Stomach smooth muscle (tissue), 2 donors: ENCODE measurements around the gene LIG3.
"Not testable (repeated sequence)": the region's sequence is repeated elsewhere in the genome, so short reads cannot be mapped to it uniquely, and the experiment has no call there.

Experiments used
- H3K27ac ChIP-seq: one replicate; pipeline ENCODE4 v1.7.0; 2013; ENCODE audit warnings: mild to moderate bottlenecking, low read length, inconsistent platforms
- H3K27me3 ChIP-seq, 2 donors: one replicate each; pipeline ENCODE4 v1.7.0; 2013; ENCODE audit warnings: low read length in 2 of 2; ENCODE audit not compliant: insufficient read depth in 2 of 2, control insufficient read depth in 1 of 2
- H3K36me3 ChIP-seq, 2 donors: one replicate each; pipeline ENCODE4 v1.7.0; 2013; ENCODE audit warnings: low read length in 2 of 2; ENCODE audit not compliant: control insufficient read depth in 2 of 2, insufficient read depth in 2 of 2
- H3K4me1 ChIP-seq: one replicate; pipeline ENCODE4 v1.7.0; 2013; ENCODE audit warnings: low read length; ENCODE audit not compliant: control insufficient read depth, insufficient read depth
- H3K4me3 ChIP-seq, 2 donors: one replicate each; pipeline ENCODE4 v1.7.0; 2013; ENCODE audit warnings: low read length in 2 of 2
- H3K9ac ChIP-seq, 2 donors: one replicate each; pipeline ENCODE4 v1.7.0; 2013; ENCODE audit warnings: low read length in 2 of 2, mild to moderate bottlenecking in 1 of 2
- H3K9me3 ChIP-seq, 2 donors: one replicate each; pipeline ENCODE4 v1.7.0; 2013; ENCODE audit warnings: low read length in 2 of 2; ENCODE audit not compliant: control insufficient read depth in 2 of 2
- donor health status: healthy.
- donor health status: Pancreatic carcinoma.

LIG3 gene

GRCh38 chr17:35041390-35041789 lies 61.1 kb downstream of the LIG3 start:
- H3K9ac ChIP-seq: no peak overlapping the region
- H3K27me3 ChIP-seq: no peaks in the 10 kb centered on the region
- no peak overlapping the region for H3K27ac ChIP-seq
- H3K4me3 ChIP-seq: no peak overlapping the region
- no peaks in the 10 kb centered on the region for H3K36me3 ChIP-seq
- H3K4me1 ChIP-seq: no peaks in the 10 kb centered on the region
- H3K9me3 ChIP-seq: no peaks in the 10 kb centered on the region

- Histone ChIP-seq H3K27ac (no peak overlapping the region), H3K36me3 (no peaks in the 10 kb centered on the region), H3K9ac (no peak overlapping the region), H3K27me3 (no peaks in the 10 kb centered on the region), H3K4me3 (no peak overlapping the region), H3K9me3 (no peaks in the 10 kb centered on the region), H3K4me1 (no peaks in the 10 kb centered on the region)
Observed at GRCh38 chr17:35044181-35044580, 63.9 kb downstream of the LIG3 start.

- not testable (repeated sequence) for H3K9me3 ChIP-seq, H3K4me1 ChIP-seq, H3K9ac ChIP-seq, H3K4me3 ChIP-seq, H3K27ac ChIP-seq, H3K27me3 ChIP-seq, H3K36me3 ChIP-seq
Observed at GRCh38 chr17:35045458-35045979, 65.2 kb downstream of the LIG3 start.

GRCh38 chr17:35046245-35046644 lies 65.9 kb downstream of the LIG3 start:
- Histone ChIP-seq H3K36me3 (no peaks in the 10 kb centered on the region), H3K27ac (no peak overlapping the region), H3K4me1 (no peaks in the 10 kb centered on the region), H3K9ac (no peak overlapping the region), H3K9me3 (no peaks in the 10 kb centered on the region), H3K4me3 (no peak overlapping the region), H3K27me3 (no peaks in the 10 kb centered on the region)

- H3K27ac ChIP-seq: no peak overlapping the region
- no peak overlapping the region for H3K9ac ChIP-seq
- no peaks in the 10 kb centered on the region for H3K9me3 ChIP-seq
- H3K36me3 ChIP-seq: no peaks in the 10 kb centered on the region
- no peaks in the 10 kb centered on the region for H3K4me1 ChIP-seq
- no peaks in the 10 kb centered on the region for H3K27me3 ChIP-seq
- H3K4me3 ChIP-seq: no peak overlapping the region
Observed at GRCh38 chr17:35046740-35047283, 66.5 kb downstream of the LIG3 start.

GRCh38 chr17:35048685-35049379 lies 68.5 kb downstream of the LIG3 start:
- H3K4me1 ChIP-seq: no peaks in the 10 kb centered on the region
- H3K4me3 ChIP-seq: no peak overlapping the region
- no peak overlapping the region for H3K9ac ChIP-seq
- H3K27ac ChIP-seq: no peak overlapping the region
- H3K36me3 ChIP-seq: no peaks in the 10 kb centered on the region
- no peaks in the 10 kb centered on the region for H3K27me3 ChIP-seq
- H3K9me3 ChIP-seq: no peaks in the 10 kb centered on the region

- Histone ChIP-seq H3K9ac (no peak overlapping the region), H3K9me3 (no peaks in the 10 kb centered on the region), H3K36me3 (no peaks in the 10 kb centered on the region), H3K4me3 (no peak overlapping the region), H3K4me1 (no peaks in the 10 kb centered on the region), H3K27ac (no peak overlapping the region), H3K27me3 (no peaks in the 10 kb centered on the region)
Observed at GRCh38 chr17:35050170-35050569, 69.9 kb downstream of the LIG3 start.

GRCh38 chr17:35051183-35051578 lies 70.9 kb downstream of the LIG3 start:
- no peak overlapping the region for H3K27ac ChIP-seq

GRCh38 chr17:35051579-35052240 lies 71.4 kb downstream of the LIG3 start:
- H3K27ac ChIP-seq: no peak overlapping the region

More at GRCh38 chr17:35051183-35051578, 70.9 kb downstream of the LIG3 start:
- no peaks in the 10 kb centered on the region for H3K27me3 ChIP-seq
- H3K9me3 ChIP-seq: no peaks in the 10 kb centered on the region
- H3K4me3 ChIP-seq: no peak overlapping the region
- H3K4me1 ChIP-seq: no peaks in the 10 kb centered on the region
- H3K36me3 ChIP-seq: no peaks in the 10 kb centered on the region
- no peak overlapping the region for H3K9ac ChIP-seq

GRCh38 chr17:35052241-35052610 lies 71.9 kb downstream of the LIG3 start:
- no peaks in the 10 kb centered on the region for H3K27me3 ChIP-seq
- no peaks in the 10 kb centered on the region for H3K9me3 ChIP-seq
- no peak overlapping the region for H3K4me3 ChIP-seq
- H3K27ac ChIP-seq: no peak overlapping the region
- no peaks in the 10 kb centered on the region for H3K4me1 ChIP-seq
- no peak overlapping the region for H3K9ac ChIP-seq
- no peaks in the 10 kb centered on the region for H3K36me3 ChIP-seq

More at GRCh38 chr17:35051579-35052240, 71.4 kb downstream of the LIG3 start:
- H3K4me1 ChIP-seq: no peaks in the 10 kb centered on the region
- H3K4me3 ChIP-seq: no peak overlapping the region
- H3K9ac ChIP-seq: no peak overlapping the region
- H3K9me3 ChIP-seq: no peaks in the 10 kb centered on the region
- no peaks in the 10 kb centered on the region for H3K36me3 ChIP-seq
- no peaks in the 10 kb centered on the region for H3K27me3 ChIP-seq

- Histone ChIP-seq H3K9ac (no peak overlapping the region), H3K4me3 (no peak overlapping the region), H3K27ac (no peak overlapping the region), H3K36me3 (no peaks in the 10 kb centered on the region), H3K4me1 (no peaks in the 10 kb centered on the region), H3K27me3 (no peaks in the 10 kb centered on the region), H3K9me3 (no peaks in the 10 kb centered on the region)
Observed at GRCh38 chr17:35052780-35053179, 72.5 kb downstream of the LIG3 start.
